K562 (cell line): ENCODE results near the gene PID1. TPM values are rescaled to one million over a fixed set of nuclear protein-coding genes. Genes with fewer than 3 reads are reported as not detected.

Experiments used
- ATAC-seq: fragments of 200-7000 bp; cut with Tn5 transposase; 3 replicates; pipeline ENCODE4 v1.9.1; 2020; ENCODE audit warnings: moderate library complexity
- BruUV-seq: library from RNA; stranded (reverse); fragments of 400-500 nt; replicated peaks from 2 replicates; lab custom pipeline; 2021; lab: Mats Ljungman, UMichigan
- CTCF ChIA-PET: fragments of 300-600 bp; formaldehyde crosslinking; extraction: SDS; loops from one replicate; lab custom pipeline; 2021; ENCODE audit warnings: low intra/inter-chr PET ratio; lab: Yijun Ruan, JAX
- POLR2A ChIA-PET: fragments of 300-600, 350-650 bp; sonication (Branson Sonifier 250); formaldehyde crosslinking; extraction: SDS; loops from one replicate; lab custom pipeline; 2021; ENCODE audit warnings: antibody characterized with exemption, inconsistent platforms; lab: Yijun Ruan, JAX
- DNase-seq, 4 experiments: peaks; one replicate each; pipeline versions ENCODE4 v3.0.0 to v3.0.0-alpha.2; 2011 to 2018; ENCODE audit warnings: low spot score in 3 of 4, mixed read lengths in 3 of 4; ENCODE audit errors: extremely low read depth in 1 of 4
- FAIRE-seq: peaks from 2 replicates; lab custom pipeline; 2011; peaks lifted over from hg19 to GRCh38; lab: Jason Lieb, UNC
- H2AFZ ChIP-seq: 2 replicates; pipeline ENCODE4 v1.6.0; 2011; ENCODE audit warnings: low read depth, low read length, control low read depth, inconsistent platforms
- H3K27ac ChIP-seq: fragments of 200-600 bp; 3 replicates; pipeline ENCODE4 v1.8.0; 2011; ENCODE audit warnings: low read depth, mild to moderate bottlenecking, control low read depth, inconsistent platforms, low read length, moderate library complexity, mixed read lengths; ENCODE audit errors: extremely low read depth
- H3K27me3 ChIP-seq, 2 experiments: fragments of 300-600 bp in 1 of 2; 2 replicates in 1 of 2; 3 replicates in 1 of 2; pipeline versions ENCODE4 v1.6.0 to v1.8.0; 2011; ENCODE audit warnings: inconsistent platforms in 2 of 2, low read length in 2 of 2, mild to moderate bottlenecking in 1 of 2, mixed read lengths in 1 of 2, moderate library complexity in 1 of 2; ENCODE audit not compliant: control insufficient read depth in 2 of 2, insufficient read depth in 2 of 2
- H3K36me3 ChIP-seq: fragments of 300-600 bp; 3 replicates; pipeline ENCODE4 v1.8.0; 2011; ENCODE audit warnings: mild to moderate bottlenecking, low read length, inconsistent platforms; ENCODE audit not compliant: control insufficient read depth, insufficient read depth
- H3K4me1 ChIP-seq, 2 experiments: fragments of 200-600 bp in 1 of 2; replicated peaks in 1 of 2; 2 replicates in 1 of 2; 3 replicates in 1 of 2; pipeline versions ENCODE4 v1.5.1 to v1.8.0; 2011; ENCODE audit warnings: inconsistent platforms in 2 of 2, low read length in 2 of 2, mild to moderate bottlenecking in 1 of 2, mixed read lengths in 1 of 2, moderate library complexity in 1 of 2; ENCODE audit not compliant: control insufficient read depth in 2 of 2, insufficient read depth in 2 of 2
- H3K4me2 ChIP-seq: 2 replicates; pipeline ENCODE4 v1.6.1; 2011; ENCODE audit warnings: low read length, control low read depth, inconsistent platforms, mixed read lengths; ENCODE audit not compliant: insufficient read depth
- H3K4me3 ChIP-seq: fragments of 200-600 bp; sonication (generic), shearing (Covaris generic); 2 replicates; pipeline ENCODE4 v1.5.1; 2016; ENCODE audit warnings: control low read depth, inconsistent platforms
- H3K79me2 ChIP-seq: fragments of 200-600 bp; 3 replicates; pipeline ENCODE4 v1.8.0; 2011; ENCODE audit warnings: low read length, inconsistent platforms; ENCODE audit not compliant: control insufficient read depth, insufficient read depth
- H3K9ac ChIP-seq, 2 experiments: 2 replicates each; pipeline versions ENCODE4 v1.6.0 to v1.6.1; 2011; ENCODE audit warnings: low read depth in 2 of 2, low read length in 2 of 2, control low read depth in 1 of 2, inconsistent platforms in 1 of 2, mild to moderate bottlenecking in 1 of 2, mixed read lengths in 1 of 2; ENCODE audit not compliant: insufficient read depth in 1 of 2
- H3K9me1 ChIP-seq: one replicate; pipeline ENCODE4 v1.6.0; 2011; ENCODE audit warnings: inconsistent platforms, mild to moderate bottlenecking, low read length, moderate library complexity; ENCODE audit not compliant: control insufficient read depth, insufficient read depth
- H3K9me3 ChIP-seq: replicated peaks from 2 replicates; pipeline ENCODE4 v1.5.1; 2011; ENCODE audit warnings: low read depth, low read length, inconsistent platforms; ENCODE audit not compliant: control insufficient read depth, insufficient read depth
- H4K20me1 ChIP-seq: replicated peaks from 2 replicates; pipeline ENCODE4 v1.6.1; 2011; ENCODE audit warnings: low read length, inconsistent platforms, mixed read lengths; ENCODE audit not compliant: control insufficient read depth, insufficient read depth
- CEBPB ChIP-seq: fragments of 450-650 bp; IDR thresholded peaks from 2 replicates; pipeline ENCODE4 v1.6.1; 2016; ENCODE audit warnings: missing genetic modification characterization, missing compliant biosample characterization
- GATAD2B ChIP-seq: fragments of 450-650 bp; IDR thresholded peaks from 2 replicates; pipeline ENCODE4 v1.6.1; 2017; ENCODE audit warnings: mild to moderate bottlenecking, borderline replicate concordance
- HEY1 ChIP-seq: fragments of 250-450 bp; sonication (Bioruptor Pico); IDR thresholded peaks from 2 replicates; pipeline ENCODE4 v1.5.0; 2020; ENCODE audit warnings: mild to moderate bottlenecking, moderate library complexity, borderline replicate concordance
- HMG20B ChIP-seq: fragments of 250-450 bp; sonication (Bioruptor Pico); IDR thresholded peaks from 2 replicates; pipeline ENCODE4 v1.5.0; 2021; ENCODE audit warnings: mild to moderate bottlenecking
- NFATC3 ChIP-seq: fragments of 450-650 bp; IDR thresholded peaks from 2 replicates; pipeline ENCODE4 v1.6.1; 2017; ENCODE audit warnings: mild to moderate bottlenecking
- TCF3 ChIP-seq: sonication (generic); formaldehyde crosslinking; IDR thresholded peaks from 2 replicates; pipeline ENCODE4 v1.4.0; 2020; ENCODE audit warnings: mild to moderate bottlenecking, missing genetic modification reagents
- ZKSCAN1 ChIP-seq: fragments of 150-350 bp; IDR thresholded peaks from 2 replicates; pipeline ENCODE4 v1.6.1; 2016; ENCODE audit warnings: low read depth, low read length
- ZSCAN29 ChIP-seq: fragments of 450-650 bp; IDR thresholded peaks from 2 replicates; pipeline ENCODE4 v1.6.1; 2017
- WGBS: fragments of 100-300 bp; shearing (Covaris generic); methylation state at CpG from one replicate; pipeline ENCODE4 v1.1.6; 2016; ENCODE audit warnings: low coverage, mixed read lengths; ENCODE audit not compliant: insufficient coverage; ENCODE audit errors: missing lambda C conversion rate; 5-methylcytosine and 5-hydroxymethylcytosine counted together
- in situ Hi-C: fragments of 300-500 bp; cut with MboI; formaldehyde crosslinking; loops from 4 replicates; pipeline ENCODE4 v1.15.0; 2018; ENCODE audit warnings: inconsistent platforms, mixed read lengths
- intact Hi-C: fragments of 100-400 bp; cut with micrococcal nuclease; formaldehyde crosslinking; loops from 2 replicates; pipeline ENCODE4 v1.14.2; 2022
- polyA plus RNA-seq, 8 experiments: library from polyadenylated mRNA; depleted of rRNA in 4 of 8; stranded (reverse) in 5 of 8; unstranded in 3 of 8; fragments of >200 nt; fragmentation: Nextera tagmentation in 2 of 8; fragmentation: Illumina TruSeq in 1 of 8; extraction: Ambion mirVana in 2 of 8; extraction: Trizol in 1 of 8; gene quantifications; 2 replicates each; pipeline versions ENCODE4 v1.2.1 to v1.2.3, GENCODE V29; 2011 to 2014; ENCODE audit warnings: inconsistent platforms in 1 of 8, missing spikeins in 1 of 8
- total RNA-seq, 7 experiments: library from RNA; depleted of rRNA in 6 of 7; stranded (reverse); fragments of >200 nt in 6 of 7; fragmentation: Illumina TruSeq in 2 of 7; extraction: Trizol in 2 of 7; gene quantifications; 2 replicates each; pipeline versions ENCODE4 v1.2.1 to v1.2.3, GENCODE V29; 2011 to 2021; ENCODE audit warnings: low replicate concordance in 1 of 7
- TF ChIP-seq, protein P1 (sequence below): sonication (generic); formaldehyde crosslinking; IDR thresholded peaks from 2 replicates; pipeline ENCODE4 v1.9.0; 2022; ENCODE audit warnings: mild to moderate bottlenecking, missing genetic modification reagents
- TF ChIP-seq, protein P2 (sequence below): fragments of 450-650 bp; IDR thresholded peaks from one replicate; pipeline ENCODE4 v1.6.1; 2018; ENCODE audit warnings: mild to moderate bottlenecking, moderate library complexity; ENCODE audit not compliant: partially characterized antibody
- TF ChIP-seq, protein P3 (sequence below): fragments of 450-650 bp; formaldehyde crosslinking; IDR thresholded peaks from 2 replicates; pipeline ENCODE4 v1.4.0; 2020; ENCODE audit warnings: mild to moderate bottlenecking, moderate library complexity
- TF ChIP-seq, protein P4 (sequence below), 2 experiments: fragments of 200-800 bp in 1 of 2; sonication (Bioruptor generic) in 1 of 2; sonication (generic) in 1 of 2; formaldehyde crosslinking in 1 of 2; IDR thresholded peaks in 1 of 2; conservative IDR thresholded peaks in 1 of 2; 2 replicates each; pipeline versions ENCODE4 v1.5.0 to v1.6.1; 2016 to 2020; ENCODE audit warnings: missing compliant biosample characterization in 1 of 2, missing genetic modification characterization in 1 of 2, missing genetic modification reagents in 1 of 2

Gene PID1
- total and polyA plus RNA-seq, 9 of the 15 experiments (the other 6 are each of a cell fraction or from before 2014, with no cell fraction given) = not detected

DNA sequence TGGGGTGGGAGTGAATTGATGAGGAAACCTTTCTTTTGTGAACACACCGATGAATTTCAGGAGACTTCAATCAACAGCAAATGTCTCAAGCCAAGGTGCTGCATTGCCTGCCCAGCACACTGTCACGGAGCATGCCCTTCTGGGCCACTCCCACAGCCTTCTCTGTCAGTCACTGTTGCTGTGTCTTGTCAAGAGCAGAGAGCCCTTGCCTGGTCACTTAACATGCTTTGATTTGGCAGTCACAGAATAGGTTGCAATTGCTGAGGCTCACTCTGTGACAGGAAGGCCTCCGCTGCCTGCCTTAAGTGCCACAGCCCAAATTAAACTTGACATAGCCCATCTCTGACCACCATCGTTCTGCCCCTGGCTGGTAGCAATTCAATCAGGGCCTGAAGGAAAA, 225.4 kb downstream of the PID1 start:
- Histone ChIP-seq H3K27me3 (no peaks in the 10 kb centered on the region), H3K79me2 (no peaks in the 10 kb centered on the region), H3K4me3 (no peak overlapping the region), H2AFZ (no peak overlapping the region), H4K20me1 (no peaks in the 10 kb centered on the region), H3K9me1 (no peaks in the 10 kb centered on the region), H3K9me3 (no peaks in the 10 kb centered on the region)
- no peak for TF ChIP-seq NFATC3
- TF ChIP-seq, all 486 proteins: peak for 0
- Histone ChIP-seq H3K9ac (no peak overlapping the region), H3K36me3 (no peaks in the 10 kb centered on the region), H3K27ac (no peak overlapping the region), H3K4me2 (no peak overlapping the region), H3K4me1 (no peaks in the 10 kb centered on the region)
- CTCF ChIA-PET = no interaction called here
- FAIRE-seq (no peak), DNase-seq (no peak), ATAC-seq (no peak)
- in situ Hi-C loops = no loop called here
- BruUV-seq = no TSS peak
- intact Hi-C loops = no loop called here
- 3% methylated on average over 4 of the region's 4 CpGs for WGBS
- POLR2A ChIA-PET = no interaction called here

- no peak overlapping the region for H3K27ac ChIP-seq
- H3K4me1 ChIP-seq = no peaks in the 10 kb centered on the region
- no TSS peak for BruUV-seq
- no peak overlapping the region for H3K4me3 ChIP-seq
- DNase-seq = no peak
- no peaks in the 10 kb centered on the region for H3K9me3 ChIP-seq
- in situ Hi-C loops (no loop called here), intact Hi-C loops (no loop called here)
- no peak for FAIRE-seq
- no peaks in the 10 kb centered on the region for H3K36me3 ChIP-seq
- H2AFZ ChIP-seq = no peak overlapping the region
- H3K27me3 ChIP-seq = no peaks in the 10 kb centered on the region
- no peak for ATAC-seq
- H3K79me2 ChIP-seq = no peaks in the 10 kb centered on the region
- H3K4me2 ChIP-seq = no peak overlapping the region
- POLR2A ChIA-PET = no interaction called here
- no peaks in the 10 kb centered on the region for H3K9me1 ChIP-seq
- H4K20me1 ChIP-seq = no peaks in the 10 kb centered on the region
- no peak overlapping the region for H3K9ac ChIP-seq
- WGBS = 0% methylated on average over 4 of the region's 4 CpGs
- CTCF ChIA-PET = no interaction called here
- TF ChIP-seq HMG20B (no peak), ZKSCAN1 (no peak), HEY1 (CRISPR knock-in tag) (no peak), GATAD2B (no peak), ZSCAN29 (no peak), CEBPB (tag) (no peak), TCF3 (no peak)
- TF ChIP-seq, protein P1, sequence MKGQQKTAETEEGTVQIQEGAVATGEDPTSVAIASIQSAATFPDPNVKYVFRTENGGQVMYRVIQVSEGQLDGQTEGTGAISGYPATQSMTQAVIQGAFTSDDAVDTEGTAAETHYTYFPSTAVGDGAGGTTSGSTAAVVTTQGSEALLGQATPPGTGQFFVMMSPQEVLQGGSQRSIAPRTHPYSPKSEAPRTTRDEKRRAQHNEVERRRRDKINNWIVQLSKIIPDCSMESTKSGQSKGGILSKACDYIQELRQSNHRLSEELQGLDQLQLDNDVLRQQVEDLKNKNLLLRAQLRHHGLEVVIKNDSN (CRISPR knock-in tag) = no peak
- TF ChIP-seq, protein P2, sequence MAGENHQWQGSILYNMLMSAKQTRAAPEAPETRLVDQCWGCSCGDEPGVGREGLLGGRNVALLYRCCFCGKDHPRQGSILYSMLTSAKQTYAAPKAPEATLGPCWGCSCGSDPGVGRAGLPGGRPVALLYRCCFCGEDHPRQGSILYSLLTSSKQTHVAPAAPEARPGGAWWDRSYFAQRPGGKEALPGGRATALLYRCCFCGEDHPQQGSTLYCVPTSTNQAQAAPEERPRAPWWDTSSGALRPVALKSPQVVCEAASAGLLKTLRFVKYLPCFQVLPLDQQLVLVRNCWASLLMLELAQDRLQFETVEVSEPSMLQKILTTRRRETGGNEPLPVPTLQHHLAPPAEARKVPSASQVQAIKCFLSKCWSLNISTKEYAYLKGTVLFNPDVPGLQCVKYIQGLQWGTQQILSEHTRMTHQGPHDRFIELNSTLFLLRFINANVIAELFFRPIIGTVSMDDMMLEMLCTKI = no peak
- TF ChIP-seq, protein P3, sequence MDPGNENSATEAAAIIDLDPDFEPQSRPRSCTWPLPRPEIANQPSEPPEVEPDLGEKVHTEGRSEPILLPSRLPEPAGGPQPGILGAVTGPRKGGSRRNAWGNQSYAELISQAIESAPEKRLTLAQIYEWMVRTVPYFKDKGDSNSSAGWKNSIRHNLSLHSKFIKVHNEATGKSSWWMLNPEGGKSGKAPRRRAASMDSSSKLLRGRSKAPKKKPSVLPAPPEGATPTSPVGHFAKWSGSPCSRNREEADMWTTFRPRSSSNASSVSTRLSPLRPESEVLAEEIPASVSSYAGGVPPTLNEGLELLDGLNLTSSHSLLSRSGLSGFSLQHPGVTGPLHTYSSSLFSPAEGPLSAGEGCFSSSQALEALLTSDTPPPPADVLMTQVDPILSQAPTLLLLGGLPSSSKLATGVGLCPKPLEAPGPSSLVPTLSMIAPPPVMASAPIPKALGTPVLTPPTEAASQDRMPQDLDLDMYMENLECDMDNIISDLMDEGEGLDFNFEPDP (CRISPR knock-in tag) = no peak
- TF ChIP-seq, protein P4, sequence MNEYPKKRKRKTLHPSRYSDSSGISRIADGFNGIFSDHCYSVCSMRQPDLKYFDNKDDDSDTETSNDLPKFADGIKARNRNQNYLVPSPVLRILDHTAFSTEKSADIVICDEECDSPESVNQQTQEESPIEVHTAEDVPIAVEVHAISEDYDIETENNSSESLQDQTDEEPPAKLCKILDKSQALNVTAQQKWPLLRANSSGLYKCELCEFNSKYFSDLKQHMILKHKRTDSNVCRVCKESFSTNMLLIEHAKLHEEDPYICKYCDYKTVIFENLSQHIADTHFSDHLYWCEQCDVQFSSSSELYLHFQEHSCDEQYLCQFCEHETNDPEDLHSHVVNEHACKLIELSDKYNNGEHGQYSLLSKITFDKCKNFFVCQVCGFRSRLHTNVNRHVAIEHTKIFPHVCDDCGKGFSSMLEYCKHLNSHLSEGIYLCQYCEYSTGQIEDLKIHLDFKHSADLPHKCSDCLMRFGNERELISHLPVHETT (CRISPR knock-in tag; conservative IDR thresholded peaks at IDR 0.05 in 1 of 2, IDR thresholded peaks at IDR 0.05 in 1 of 2) = no peak
These were observed 226.5 kb downstream of the PID1 start for GRCh38 chr2:229044581-229044980.
